ENCODE results near the gene FCRL1. TPM values are rescaled to one million over a fixed set of nuclear protein-coding genes. Genes with fewer than 3 reads are reported as not detected.

FCRL1 gene
- total and polyA plus RNA-seq, 10 donors, result 54.5 to 158 (median 89.7) TPM

GRCh38 chr1:157776971-157777391 lies 42.9 kb downstream of the FCRL1 start, which contains the start of gene FCRL2:
Gene FCRL2 (minus strand): TSS chr1:157777132. CDS start chr1:157777073, 59 bp downstream.
- TF ChIP-seq POLR2A (IDR thresholded peaks at IDR 0.05) (peak in 1 of 3 donors; percentile 33), POLR2AphosphoS5 (IDR thresholded peaks at IDR 0.05) (no peak)
- Histone ChIP-seq H3K4me3 (peak within 1 kb of the TSS; percentile 5 to 62 (median 22)), H3K4me1 (peaks cover 3 to 87% (median 40%) of the 10 kb centered on the region in 6 donors), H3K9me3 (no peaks in the 10 kb centered on the region), H3K27ac (peak within 1 kb of the TSS in 6 of 8 donors; percentile 15 to 81 (median 60)), H3K27me3 (replicated peaks in 1 of 7) (no peaks in the 10 kb centered on the region), H3K36me3 (no peaks in the 10 kb centered on the region)
- intact Hi-C loops (cut with DNase I; ENCODE audit: low total_unique reads), result loop anchor here (10.0 kb wide), 1 partner anchor 202 kb away; no protein-coding TSS in a partner anchor
- no peak for DNase-seq
- WGBS, 5 donors, result 24 to 57% (median 40%) methylated on average over 1 of the region's 1 CpG

GRCh38 chr1:157775101-157775870 lies 44.6 kb downstream of the FCRL1 start:
- DNase-seq, result no peak
- Histone ChIP-seq H3K27ac (peak overlapping the region in 7 of 8 donors; percentile 35 to 81 (median 53)), H3K4me1 (peaks cover 0 to 86% (median 38%) of the 10 kb centered on the region in 6 donors), H3K4me3 (peak overlapping the region in 7 of 8 donors; percentile 0 to 62 (median 24)), H3K27me3 (replicated peaks in 1 of 7) (peaks cover 0 to 7% (median 0%) of the 10 kb centered on the region in 7 donors), H3K9me3 (no peaks in the 10 kb centered on the region), H3K36me3 (peaks cover 0 to 7% (median 0%) of the 10 kb centered on the region in 6 donors)
- TF ChIP-seq POLR2AphosphoS5 (IDR thresholded peaks at IDR 0.05), result no peak
- no peak for TF ChIP-seq POLR2A (IDR thresholded peaks at IDR 0.05)
- TF ChIP-seq CTCF (IDR thresholded peaks at IDR 0.05 in 8 of 11, conservative IDR thresholded peaks at IDR 0.05 in 3 of 11), result no peak
- intact Hi-C loops (cut with DNase I; ENCODE audit: low total_unique reads), result loop anchor here (10.0 kb wide), 1 partner anchor 200 kb away; no protein-coding TSS in a partner anchor
- 71 to 79% (median 74%) methylated on average over 4 of the region's 4 CpGs for WGBS, 5 donors

GRCh38 chr1:157774412-157774811 lies 45.5 kb downstream of the FCRL1 start:
- Histone ChIP-seq H3K4me3 (peak overlapping the region in 3 of 8 donors; percentile 3 to 56 (median 6)), H3K4me1 (peaks cover 0 to 83% (median 35%) of the 10 kb centered on the region in 6 donors), H3K27ac (peak overlapping the region in 6 of 8 donors; percentile 44 to 81 (median 60)), H3K36me3 (peaks cover 0 to 14% (median 0%) of the 10 kb centered on the region in 6 donors), H3K9me3 (no peaks in the 10 kb centered on the region), H3K27me3 (replicated peaks in 1 of 7) (peaks cover 0 to 9% (median 0%) of the 10 kb centered on the region in 7 donors)
- intact Hi-C loops (cut with DNase I; ENCODE audit: low total_unique reads), result loop anchor here (10.0 kb wide), 1 partner anchor 200 kb away; no protein-coding TSS in a partner anchor
- no peak for DNase-seq
- WGBS, 5 donors, result 52 to 70% (median 59%) methylated on average over 2 of the region's 2 CpGs
- TF ChIP-seq CTCF (IDR thresholded peaks at IDR 0.05 in 8 of 11, conservative IDR thresholded peaks at IDR 0.05 in 3 of 11) (no peak), POLR2AphosphoS5 (IDR thresholded peaks at IDR 0.05) (no peak), POLR2A (IDR thresholded peaks at IDR 0.05) (no peak)

- intact Hi-C loops (cut with DNase I; ENCODE audit: low total_unique reads), result loop anchor here (10.0 kb wide), 1 partner anchor 199 kb away; no protein-coding TSS in a partner anchor
- TF ChIP-seq POLR2A (IDR thresholded peaks at IDR 0.05) (peak in 1 of 3 donors; percentile 41), CTCF (IDR thresholded peaks at IDR 0.05 in 8 of 11, conservative IDR thresholded peaks at IDR 0.05 in 3 of 11) (peak; percentile 31 to 80 (median 69)), POLR2AphosphoS5 (IDR thresholded peaks at IDR 0.05) (peak in 1 of 3 donors; percentile 18)
- no peaks in the 10 kb centered on the region for H3K9me3 ChIP-seq
- WGBS, 5 donors, result 14 to 30% (median 18%) methylated on average over 1 of the region's 1 CpG
- peaks cover 0 to 76% (median 33%) of the 10 kb centered on the region in 6 donors for H3K4me1 ChIP-seq
- H3K4me3 ChIP-seq, result peak overlapping the region in 3 of 8 donors; percentile 3 to 56 (median 6)
- H3K27ac ChIP-seq, result peak overlapping the region in 7 of 8 donors; percentile 14 to 81 (median 52)
- H3K36me3 ChIP-seq, result peaks cover 0 to 18% (median 0%) of the 10 kb centered on the region in 6 donors
- H3K27me3 ChIP-seq (replicated peaks in 1 of 7), result peaks cover 0 to 9% (median 0%) of the 10 kb centered on the region in 7 donors
- DNase-seq, result no peak
These were observed 46.2 kb downstream of the FCRL1 start for GRCh38 chr1:157773493-157774350.

Data from spleen (tissue), 11 donors.